ENCODE data around the gene ZFYVE28. TPM values are rescaled to one million over a fixed set of nuclear protein-coding genes. Genes with fewer than 3 reads are reported as not detected.

ZFYVE28 gene
- total and polyA plus RNA-seq, 2 donors (not counting 1 experiment from before 2014, with no cell fraction given), result 5.8 to 12.1 TPM

DNA sequence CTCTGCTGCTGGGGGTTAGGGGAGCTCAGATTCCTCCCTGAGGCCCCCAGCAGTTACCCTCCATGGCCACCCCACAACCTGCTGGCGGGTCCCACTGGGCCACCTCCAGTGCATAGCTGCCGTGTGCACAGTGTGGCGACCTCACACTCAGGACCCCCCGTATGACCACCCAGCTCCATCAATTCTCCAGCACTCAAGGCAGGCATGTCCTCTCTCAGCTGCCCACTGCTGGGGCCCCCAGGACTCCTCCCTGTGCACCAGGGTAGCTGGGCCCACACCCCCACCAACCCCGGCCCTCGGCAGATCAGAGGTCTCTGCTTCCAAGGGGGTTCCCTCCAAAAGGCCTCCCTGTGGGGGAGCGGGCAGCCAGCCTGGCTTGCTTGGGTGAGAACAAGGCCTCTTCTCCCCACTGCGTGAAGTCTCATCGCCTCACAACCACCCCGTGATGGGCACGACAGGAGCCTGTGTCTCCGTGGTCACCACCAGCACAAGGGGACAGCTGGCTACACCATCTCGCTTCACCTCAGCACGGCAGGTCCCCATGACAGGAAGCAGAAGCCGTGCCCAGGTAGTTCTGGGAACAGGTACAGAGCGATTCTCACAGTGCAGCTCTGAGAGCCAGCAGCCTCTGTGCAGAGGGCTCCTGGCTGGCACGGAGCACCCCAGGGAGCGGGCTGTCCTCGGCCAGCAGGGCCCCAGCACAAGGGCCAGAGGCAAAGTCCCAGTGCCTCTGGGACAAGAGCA, 171.9 kb downstream of the ZFYVE28 start:
- Mint-ChIP-seq H3K9me3 (ENCODE audit: insufficient read depth) (no peaks in the 10 kb centered on the region), H3K27me3 (no peaks in the 10 kb centered on the region), H3K27ac (no peak overlapping the region), H3K4me3 (no peak overlapping the region), H3K4me1 (peaks cover 19% of the 10 kb centered on the region)
- WGBS (ENCODE audit: insufficient coverage), result 95% methylated on average over 19 of the region's 19 CpGs
- no peak overlapping the region for H3K4me2 ChIP-seq (replicated peaks; ENCODE audit: low read depth, low read length, poor library complexity, severe bottlenecking)
- peaks cover 16% of the 10 kb centered on the region for H4K20me1 ChIP-seq (ENCODE audit: control insufficient read depth, insufficient read depth, low read length, poor library complexity, severe bottlenecking)
- ChIA-PET CTCF (interaction anchor here (2.8 kb wide), 1 partner anchor 173 kb away, joined by 6 read pairs; the partner anchor contains the start of gene CFAP99), POLR2A (interaction anchor here (1.1 kb wide), 1 partner anchor 16 kb away, joined by 3 read pairs; no protein-coding TSS in a partner anchor)
- no peak overlapping the region for H3K9ac ChIP-seq (ENCODE audit: low read length)
- intact Hi-C loops (cut with micrococcal nuclease), result loop anchor here (10.0 kb wide), 1 partner anchor 242 kb away; the partner anchor contains the start of gene NELFA
- H3K27ac ChIP-seq (ENCODE audit: low read length in 2 of 2), result no peak overlapping the region
- no peak overlapping the region for H2AFZ ChIP-seq (ENCODE audit: insufficient read depth, low read depth, low read length, poor library complexity, severe bottlenecking)
- H3K4me3 ChIP-seq (ENCODE audit: control extremely low read depth in 1 of 5, extremely low read depth in 1 of 5, insufficient read depth in 1 of 5, low read depth in 2 of 5, low read length in 4 of 5), result no peak overlapping the region
- peak; percentile 10 for DNase-seq
- no peaks in the 10 kb centered on the region for H3K27me3 ChIP-seq (replicated peaks in 1 of 4; ENCODE audit: control extremely low read depth in 1 of 4, control insufficient read depth in 3 of 4, insufficient read depth in 4 of 4, low read length in 3 of 4)
- peaks cover 0 to 28% of the 10 kb centered on the region in 2 experiments for H3K36me3 ChIP-seq (replicated peaks in 1 of 2; ENCODE audit: control extremely low read depth in 1 of 2, control insufficient read depth in 1 of 2, extremely low read depth in 1 of 2, insufficient read depth in 2 of 2, low read length in 1 of 2)
- no peaks in the 10 kb centered on the region for H3K9me3 ChIP-seq (ENCODE audit: control extremely low read depth in 1 of 3, control insufficient read depth in 2 of 3, insufficient read depth in 1 of 3, low read length in 2 of 3)
- H3K4me1 ChIP-seq (ENCODE audit: control insufficient read depth in 2 of 2, insufficient read depth in 2 of 2, low read length in 2 of 2), result peaks cover 8 to 11% of the 10 kb centered on the region in 2 donors
- no peak for TF ChIP-seq EZH2 (IDR thresholded peaks at IDR 0.05; ENCODE audit: borderline replicate concordance, insufficient read depth, low read depth, low read length, poor library complexity, severe bottlenecking)
- TF ChIP-seq, protein P1, sequence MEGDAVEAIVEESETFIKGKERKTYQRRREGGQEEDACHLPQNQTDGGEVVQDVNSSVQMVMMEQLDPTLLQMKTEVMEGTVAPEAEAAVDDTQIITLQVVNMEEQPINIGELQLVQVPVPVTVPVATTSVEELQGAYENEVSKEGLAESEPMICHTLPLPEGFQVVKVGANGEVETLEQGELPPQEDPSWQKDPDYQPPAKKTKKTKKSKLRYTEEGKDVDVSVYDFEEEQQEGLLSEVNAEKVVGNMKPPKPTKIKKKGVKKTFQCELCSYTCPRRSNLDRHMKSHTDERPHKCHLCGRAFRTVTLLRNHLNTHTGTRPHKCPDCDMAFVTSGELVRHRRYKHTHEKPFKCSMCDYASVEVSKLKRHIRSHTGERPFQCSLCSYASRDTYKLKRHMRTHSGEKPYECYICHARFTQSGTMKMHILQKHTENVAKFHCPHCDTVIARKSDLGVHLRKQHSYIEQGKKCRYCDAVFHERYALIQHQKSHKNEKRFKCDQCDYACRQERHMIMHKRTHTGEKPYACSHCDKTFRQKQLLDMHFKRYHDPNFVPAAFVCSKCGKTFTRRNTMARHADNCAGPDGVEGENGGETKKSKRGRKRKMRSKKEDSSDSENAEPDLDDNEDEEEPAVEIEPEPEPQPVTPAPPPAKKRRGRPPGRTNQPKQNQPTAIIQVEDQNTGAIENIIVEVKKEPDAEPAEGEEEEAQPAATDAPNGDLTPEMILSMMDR (IDR thresholded peaks at IDR 0.05), result no peak
- no peak for ATAC-seq (ENCODE audit: low read depth)
- H3K79me2 ChIP-seq (ENCODE audit: control insufficient read depth, insufficient read depth, low read length), result no peaks in the 10 kb centered on the region

DNA sequence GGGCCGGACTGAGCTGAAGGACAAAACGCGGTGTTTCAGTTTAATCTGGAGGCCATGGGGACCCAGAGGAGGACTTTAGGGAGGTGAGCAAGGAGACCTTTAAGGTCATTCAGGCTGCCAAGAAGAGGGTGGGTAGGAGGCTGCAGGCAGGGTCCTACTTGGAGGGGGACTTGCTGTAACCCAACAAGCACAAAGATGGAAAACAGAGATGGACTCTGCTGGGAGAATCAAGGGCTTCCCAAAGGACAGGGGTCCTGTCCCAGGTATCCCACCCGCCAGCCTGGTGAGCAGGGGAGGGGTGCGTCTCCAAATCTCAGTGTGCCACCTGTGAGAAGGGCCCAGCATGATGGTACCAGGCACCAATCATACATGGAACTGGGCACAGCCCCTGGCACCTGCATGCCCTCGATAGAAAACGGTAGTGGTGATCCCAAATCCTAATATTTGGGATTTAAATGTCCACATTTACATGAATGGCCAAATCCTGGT, 172.6 kb downstream of the ZFYVE28 start:
- peaks cover 26% of the 10 kb centered on the region for H3K4me1 Mint-ChIP-seq
- POLR2A ChIA-PET, result interaction anchor here (1.1 kb wide), 1 partner anchor 17 kb away, joined by 3 read pairs; no protein-coding TSS in a partner anchor
- H3K27me3 Mint-ChIP-seq, result no peaks in the 10 kb centered on the region
- CTCF ChIA-PET, result interaction anchor here (2.8 kb wide), 1 partner anchor 174 kb away, joined by 6 read pairs; the partner anchor contains the start of gene CFAP99
- no peak overlapping the region for H3K4me2 ChIP-seq (replicated peaks; ENCODE audit: low read depth, low read length, poor library complexity, severe bottlenecking)
- DNase-seq, result peak; percentile 7
- H3K9me3 Mint-ChIP-seq (ENCODE audit: insufficient read depth), result no peaks in the 10 kb centered on the region
- TF ChIP-seq, protein P1 (IDR thresholded peaks at IDR 0.05), result no peak
- TF ChIP-seq EZH2 (IDR thresholded peaks at IDR 0.05; ENCODE audit: borderline replicate concordance, insufficient read depth, low read depth, low read length, poor library complexity, severe bottlenecking), result no peak
- peaks cover 0 to 28% of the 10 kb centered on the region in 2 experiments for H3K36me3 ChIP-seq (replicated peaks in 1 of 2; ENCODE audit: control extremely low read depth in 1 of 2, control insufficient read depth in 1 of 2, extremely low read depth in 1 of 2, insufficient read depth in 2 of 2, low read length in 1 of 2)
- WGBS (ENCODE audit: insufficient coverage), result 94% methylated on average over 7 of the region's 7 CpGs
- peak overlapping the region; percentile 15 for H3K27ac Mint-ChIP-seq
- H3K4me3 Mint-ChIP-seq, result no peak overlapping the region
- peak overlapping the region in 1 of 2 donors; percentile 2 for H3K27ac ChIP-seq (ENCODE audit: low read length in 2 of 2)
- H2AFZ ChIP-seq (ENCODE audit: insufficient read depth, low read depth, low read length, poor library complexity, severe bottlenecking), result no peak overlapping the region
- H3K9ac ChIP-seq (ENCODE audit: low read length), result no peak overlapping the region
- intact Hi-C loops (cut with micrococcal nuclease), result loop anchor here (10.0 kb wide), 1 partner anchor 241 kb away; the partner anchor contains the start of gene NELFA
- H3K4me1 ChIP-seq (ENCODE audit: control insufficient read depth in 2 of 2, insufficient read depth in 2 of 2, low read length in 2 of 2), result peaks cover 13 to 17% of the 10 kb centered on the region in 2 donors
- peaks cover 6% of the 10 kb centered on the region for H3K79me2 ChIP-seq (ENCODE audit: control insufficient read depth, insufficient read depth, low read length)
- H3K4me3 ChIP-seq (ENCODE audit: control extremely low read depth in 1 of 5, extremely low read depth in 1 of 5, insufficient read depth in 1 of 5, low read depth in 2 of 5, low read length in 4 of 5), result no peak overlapping the region
- H4K20me1 ChIP-seq (ENCODE audit: control insufficient read depth, insufficient read depth, low read length, poor library complexity, severe bottlenecking), result peaks cover 15% of the 10 kb centered on the region
- ATAC-seq (ENCODE audit: low read depth), result no peak
- H3K27me3 ChIP-seq (replicated peaks in 1 of 4; ENCODE audit: control extremely low read depth in 1 of 4, control insufficient read depth in 3 of 4, insufficient read depth in 4 of 4, low read length in 3 of 4), result no peaks in the 10 kb centered on the region
- no peaks in the 10 kb centered on the region for H3K9me3 ChIP-seq (ENCODE audit: control extremely low read depth in 1 of 3, control insufficient read depth in 2 of 3, insufficient read depth in 1 of 3, low read length in 2 of 3)

Measured in B cell (primary cell).